H1 (cell line): ENCODE measurements around the gene SEC14L6. TPM values are rescaled to one million over a fixed set of nuclear protein-coding genes. Genes with fewer than 3 reads are reported as not detected.
A peak's percentile ranks its signal among the peaks of the same experiment; 100 is the strongest.

Source experiments
- CTCF ChIA-PET: fragments of 300-600 bp; sonication (Branson Sonifier 250); formaldehyde crosslinking; loops from one replicate; lab custom pipeline; 2021; ENCODE audit not compliant: partially characterized antibody; lab: Charles Lee
- POLR2A ChIA-PET: fragments of 300-600 bp; sonication (Branson Sonifier 250); formaldehyde crosslinking; loops from one replicate; lab custom pipeline; 2021; ENCODE audit warnings: inconsistent platforms; ENCODE audit not compliant: partially characterized antibody; lab: Charles Lee
- DNase-seq, 2 experiments: peaks; one replicate each; pipeline versions ENCODE4 v3.0.0 to v3.0.0-alpha.2; 2010 to 2022; ENCODE audit warnings: low spot score in 2 of 2, low read depth in 1 of 2, mixed read lengths in 1 of 2
- FAIRE-seq: peaks from 2 replicates; lab custom pipeline; 2011; peaks lifted over from hg19 to GRCh38; lab: Jason Lieb, UNC
- H2AFZ ChIP-seq: 2 replicates; pipeline ENCODE4 v1.8.1; 2012; ENCODE audit warnings: low read length, inconsistent platforms
- H2AK5ac ChIP-seq: 2 replicates; pipeline ENCODE4 v1.6.1; 2013; ENCODE audit warnings: low read depth, low read length
- H2BK120ac ChIP-seq: replicated peaks from 2 replicates; pipeline ENCODE3; 2013; ENCODE audit warnings: low read depth, low read length, inconsistent platforms
- H2BK12ac ChIP-seq: 2 replicates; pipeline ENCODE4 v1.6.1; 2013; ENCODE audit warnings: low read depth, low read length
- H2BK15ac ChIP-seq: 2 replicates; pipeline ENCODE4 v1.6.1; 2013; ENCODE audit warnings: low read length
- H2BK20ac ChIP-seq: 2 replicates; pipeline ENCODE4 v1.6.1; 2013; ENCODE audit warnings: low read length
- H2BK5ac ChIP-seq: 2 replicates; pipeline ENCODE4 v1.6.1; 2013; ENCODE audit warnings: low read depth, low read length
- H3K14ac ChIP-seq: 2 replicates; pipeline ENCODE4 v1.6.1; 2013; ENCODE audit warnings: inconsistent platforms; ENCODE audit not compliant: insufficient read length
- H3K18ac ChIP-seq: 2 replicates; pipeline ENCODE4 v1.6.1; 2013; ENCODE audit warnings: low read length; ENCODE audit errors: extremely low read depth
- H3K23ac ChIP-seq: 2 replicates; pipeline ENCODE4 v1.6.1; 2013; ENCODE audit warnings: inconsistent platforms; ENCODE audit not compliant: insufficient read length
- H3K23me2 ChIP-seq: 2 replicates; pipeline ENCODE4 v1.6.1; 2013; ENCODE audit warnings: low read depth, low read length
- H3K27ac ChIP-seq: 2 replicates; pipeline ENCODE4 v1.6.1; 2011; ENCODE audit warnings: low read depth, low read length, inconsistent platforms
- H3K27me3 ChIP-seq, 4 experiments: replicated peaks in 1 of 4; 1 replicate in 1 of 4; 2 replicates in 3 of 4; pipeline versions ENCODE4 v1.6.1 to v1.8.1; 2011 to 2013; ENCODE audit warnings: low read length in 3 of 4, mild to moderate bottlenecking in 3 of 4, inconsistent platforms in 2 of 4, mixed read lengths in 2 of 4, moderate library complexity in 1 of 4; ENCODE audit not compliant: control insufficient read depth in 3 of 4, insufficient read depth in 3 of 4; ENCODE audit errors: extremely low read depth in 1 of 4
- H3K36me3 ChIP-seq, 4 experiments: 2 replicates each; pipeline versions ENCODE4 v1.6.1 to v1.8.1; 2011 to 2013; ENCODE audit warnings: mild to moderate bottlenecking in 4 of 4, low read length in 3 of 4, moderate library complexity in 2 of 4, control low read depth in 1 of 4, inconsistent platforms in 1 of 4; ENCODE audit not compliant: insufficient read depth in 4 of 4, control insufficient read depth in 2 of 4
- H3K4ac ChIP-seq: replicated peaks from 2 replicates; pipeline ENCODE3; 2013; ENCODE audit warnings: low read length, low read depth, mixed read lengths, inconsistent platforms; ENCODE audit not compliant: insufficient read length
- H3K4me1 ChIP-seq, 4 experiments: replicated peaks in 1 of 4; 1 replicate in 1 of 4; 2 replicates in 3 of 4; pipeline versions ENCODE4 v1.6.1 to v1.8.1; 2011 to 2013; ENCODE audit warnings: low read length in 3 of 4, inconsistent platforms in 2 of 4, mixed read lengths in 1 of 4; ENCODE audit not compliant: insufficient read depth in 4 of 4, control insufficient read depth in 3 of 4
- H3K4me2 ChIP-seq, 2 experiments: 2 replicates each; pipeline versions ENCODE4 v1.6.1 to v1.8.1; 2011 to 2013; ENCODE audit warnings: low read depth in 2 of 2, low read length in 2 of 2, control low read depth in 1 of 2, inconsistent platforms in 1 of 2, mild to moderate bottlenecking in 1 of 2; ENCODE audit not compliant: insufficient read depth in 1 of 2
- H3K4me3 ChIP-seq, 4 experiments: fragments of 200-600, 300-600 bp in 1 of 4; sonication (generic), shearing (Covaris generic), sonication (Bioruptor Twin) in 1 of 4; 2 replicates each; pipeline versions ENCODE4 v1.5.1 to v1.8.1; 2011 to 2016; ENCODE audit warnings: low read length in 4 of 4, low read depth in 3 of 4, control low read depth in 2 of 4, inconsistent platforms in 2 of 4, mild to moderate bottlenecking in 2 of 4, mixed read lengths in 1 of 4, moderate library complexity in 1 of 4; ENCODE audit not compliant: insufficient read depth in 2 of 4; ENCODE audit errors: extremely low read depth in 1 of 4
- H3K56ac ChIP-seq: replicated peaks from 2 replicates; pipeline ENCODE3; 2013; ENCODE audit warnings: low read depth, mild to moderate bottlenecking, mixed read lengths, low read length, inconsistent platforms; ENCODE audit not compliant: insufficient read length
- H3K79me1 ChIP-seq: 2 replicates; pipeline ENCODE4 v1.6.1; 2013; ENCODE audit warnings: low read depth, low read length, control low read depth
- H3K79me2 ChIP-seq, 2 experiments: 2 replicates each; pipeline versions ENCODE4 v1.6.1 to v1.8.1; 2012 to 2013; ENCODE audit warnings: low read length in 2 of 2, mild to moderate bottlenecking in 2 of 2, inconsistent platforms in 1 of 2; ENCODE audit not compliant: insufficient read depth in 2 of 2, control insufficient read depth in 1 of 2
- H3K9ac ChIP-seq, 4 experiments: replicated peaks in 1 of 4; 1 replicate in 1 of 4; 2 replicates in 3 of 4; pipeline versions ENCODE4 v1.6.1 to v1.8.1; 2011 to 2013; ENCODE audit warnings: low read depth in 3 of 4, low read length in 3 of 4, control low read depth in 2 of 4, mild to moderate bottlenecking in 2 of 4, moderate library complexity in 2 of 4, inconsistent platforms in 1 of 4; ENCODE audit errors: extremely low read depth in 1 of 4
- H3K9me3 ChIP-seq, 2 experiments: 2 replicates each; pipeline versions ENCODE4 v1.6.1 to v1.8.1; 2012 to 2013; ENCODE audit warnings: mild to moderate bottlenecking in 2 of 2, moderate library complexity in 2 of 2, control low read depth in 1 of 2, inconsistent platforms in 1 of 2, low read depth in 1 of 2, low read length in 1 of 2, mixed read lengths in 1 of 2; ENCODE audit not compliant: insufficient read depth in 2 of 2
- H4K20me1 ChIP-seq, 2 experiments: replicated peaks in 1 of 2; 2 replicates each; pipeline versions ENCODE3 to v1.8.1; 2011 to 2013; ENCODE audit warnings: inconsistent platforms in 2 of 2, low read length in 2 of 2, mild to moderate bottlenecking in 1 of 2; ENCODE audit not compliant: insufficient read depth in 2 of 2, control insufficient read depth in 1 of 2
- H4K5ac ChIP-seq: 2 replicates; pipeline ENCODE4 v1.6.1; 2013; ENCODE audit warnings: low read length, low read depth, mixed read lengths, inconsistent platforms; ENCODE audit not compliant: insufficient read length
- H4K8ac ChIP-seq: 2 replicates; pipeline ENCODE4 v1.8.0; 2013; ENCODE audit warnings: mild to moderate bottlenecking, moderate library complexity, low read length, inconsistent platforms; ENCODE audit not compliant: insufficient read depth; ENCODE audit errors: extremely low read depth
- H4K91ac ChIP-seq: replicated peaks from 2 replicates; pipeline ENCODE3; 2013; ENCODE audit warnings: low read length, mixed read lengths, inconsistent platforms; ENCODE audit not compliant: insufficient read length
- BACH1 ChIP-seq: IDR thresholded peaks from 2 replicates; pipeline ENCODE4 v1.6.1; 2012; ENCODE audit warnings: low read length, improper control_type of control experiment
- CHD1 ChIP-seq: IDR thresholded peaks from 2 replicates; pipeline ENCODE4 v1.6.1; 2012; ENCODE audit warnings: low read depth, low read length, improper control_type of control experiment
- GTF2F1 ChIP-seq: IDR thresholded peaks from 2 replicates; pipeline ENCODE4 v1.6.1; 2012; ENCODE audit warnings: low read depth, low read length, improper control_type of control experiment, borderline replicate concordance
- RNF2 ChIP-seq: fragments of 200-900, 300-1000 bp; sonication (generic); IDR thresholded peaks from 2 replicates; pipeline ENCODE4 v1.7.1; 2016; ENCODE audit warnings: borderline replicate concordance, low read depth, mild to moderate bottlenecking, antibody characterized with exemption, low read length; ENCODE audit not compliant: poor library complexity, severe bottlenecking; ENCODE audit errors: missing control alignments
- RXRA ChIP-seq: IDR thresholded peaks from 2 replicates; pipeline ENCODE4 v1.6.1; 2011; ENCODE audit warnings: low read depth, mild to moderate bottlenecking, low read length, moderate library complexity; ENCODE audit not compliant: insufficient read depth
- SP1 ChIP-seq: IDR thresholded peaks from 2 replicates; pipeline ENCODE4 v1.6.1; 2011; ENCODE audit warnings: low read depth, low read length
- SRF ChIP-seq: IDR thresholded peaks from 2 replicates; pipeline ENCODE4 v1.6.1; 2011; ENCODE audit warnings: mild to moderate bottlenecking, low read depth, low read length, moderate library complexity
- TCF12 ChIP-seq: IDR thresholded peaks from 2 replicates; pipeline ENCODE4 v1.6.1; 2011; ENCODE audit warnings: low read depth, mild to moderate bottlenecking, low read length
- WGBS, 2 experiments: shearing (Covaris generic) in 1 of 2; methylation state at CpG; one replicate each; pipeline versions ENCODE4 v1.1.6 to v1.1.7; 2013 to 2015; ENCODE audit warnings: low lambda C conversion rate in 2 of 2, mixed read lengths in 2 of 2, inconsistent platforms in 1 of 2, low coverage in 1 of 2, missing lambda C conversion rate in 1 of 2; ENCODE audit not compliant: insufficient replicate concordance in 2 of 2, insufficient coverage in 1 of 2, insufficient read length in 1 of 2; ENCODE audit errors: extremely low coverage in 1 of 2, missing lambda C conversion rate in 1 of 2; 5-methylcytosine and 5-hydroxymethylcytosine counted together
- polyA plus RNA-seq, 7 experiments: library from polyadenylated mRNA; depleted of rRNA in 3 of 7; stranded (reverse) in 5 of 7; unstranded in 2 of 7; fragments of >200 nt in 5 of 7; fragments of 200-250 nt in 2 of 7; gene quantifications; 1 replicate in 5 of 7; 2 replicates in 1 of 7; 4 replicates in 1 of 7; pipeline versions ENCODE4 v1.2.1 to v1.2.3, GENCODE V29; 2011 to 2013; ENCODE audit warnings: missing spikeins in 2 of 7, mixed read lengths in 2 of 7
- total RNA-seq: library from RNA; stranded (reverse); fragmentation: NEBNext Ultra II Directional; extraction: Animal tissue kit (Norgen Biotek cat#: 25700); gene quantifications from 2 replicates; pipeline ENCODE4 v1.2.1, GENCODE V29; 2021
- TF ChIP-seq, protein P1 (sequence below): IDR thresholded peaks from 2 replicates; pipeline ENCODE4 v1.6.1; 2012; ENCODE audit warnings: inconsistent platforms

SEC14L6 gene
- total and polyA plus RNA-seq, 2 of the 8 experiments (the other 6 are each of a cell fraction or from before 2014, with no cell fraction given), result 0.63 to 2.1 TPM

GRCh38 chr22:30511911-30512310 is 34.6 kb downstream of the SEC14L6 start:
- Histone ChIP-seq H2AFZ (no peak overlapping the region), H3K23me2 (no peaks in the 10 kb centered on the region), H2AK5ac (no peak overlapping the region), H3K18ac (no peak overlapping the region), H4K5ac (no peak overlapping the region), H3K9me3 (no peaks in the 10 kb centered on the region), H3K23ac (no peak overlapping the region), H3K4me3 (no peak overlapping the region), H3K36me3 (no peaks in the 10 kb centered on the region), H2BK12ac (no peak overlapping the region), H3K4me1 (no peaks in the 10 kb centered on the region; a peak in 1 of 7 replicates), H2BK15ac (no peak overlapping the region), H4K91ac (no peak overlapping the region), H3K9ac (no peak overlapping the region), H4K20me1 (no peaks in the 10 kb centered on the region), H3K79me2 (no peaks in the 10 kb centered on the region), H3K14ac (no peak overlapping the region), H3K4ac (no peak overlapping the region), H2BK20ac (no peak overlapping the region), H4K8ac (no peak overlapping the region; the same call in 1 of the 2 replicates), H3K79me1 (no peaks in the 10 kb centered on the region), H2BK120ac (no peak overlapping the region), H3K27me3 (no peaks in the 10 kb centered on the region), H2BK5ac (no peak overlapping the region), H3K27ac (no peak overlapping the region), H3K56ac (no peak overlapping the region), H3K4me2 (no peak overlapping the region)
- TF ChIP-seq RNF2, result no peak
- no peak for TF ChIP-seq BACH1
- TF ChIP-seq SP1, result peak; percentile 54; the same call in 1 of the 2 replicates
- no peak for TF ChIP-seq RXRA
- no peak for TF ChIP-seq GTF2F1
- TF ChIP-seq SRF, result no peak
- TF ChIP-seq, protein P1, sequence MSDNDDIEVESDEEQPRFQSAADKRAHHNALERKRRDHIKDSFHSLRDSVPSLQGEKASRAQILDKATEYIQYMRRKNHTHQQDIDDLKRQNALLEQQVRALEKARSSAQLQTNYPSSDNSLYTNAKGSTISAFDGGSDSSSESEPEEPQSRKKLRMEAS, result no peak
- TF ChIP-seq CHD1, result no peak
- no peak for TF ChIP-seq TCF12
- 95% methylated on average over 7 of the region's 7 CpGs; no CpG with 5 or more reads in 1 of the 2 experiments for WGBS, 2 experiments
- no peak for FAIRE-seq
- POLR2A ChIA-PET, result no interaction called here
- no peak for DNase-seq
- CTCF ChIA-PET, result interaction anchor here (0.7 to 1.5 kb wide), 6 partner anchors 21 to 645 kb away, joined by 3 to 5 read pairs (median 4); no protein-coding TSS in a partner anchor
